Sigmoid colon (tissue), 7 donors: ENCODE results near the gene IFNGR1. TPM values are rescaled to one million over a fixed set of nuclear protein-coding genes. Genes with fewer than 3 reads are reported as not detected.
A peak's percentile ranks its signal among the peaks of the same experiment; 100 is the strongest.
"Not testable (repeated sequence)": the region's sequence is repeated elsewhere in the genome, so short reads cannot be mapped to it uniquely, and the experiment has no call there.

Experiments
- DNase-seq: peaks from one replicate; pipeline ENCODE4 v3.0.0-alpha.2; 2019
- H3K27ac ChIP-seq, 4 donors: fragments of 200-600 bp; sonication (generic); one replicate each; pipeline ENCODE4 v1.5.1; 2016 to 2019; ENCODE audit warnings: mild to moderate bottlenecking in 1 of 4
- H3K27me3 ChIP-seq, 3 donors: fragments of 200-600 bp; sonication (generic); one replicate each; pipeline ENCODE4 v1.5.1; 2019; ENCODE audit warnings: mild to moderate bottlenecking in 1 of 3
- H3K36me3 ChIP-seq, 4 donors: fragments of 200-600 bp; sonication (generic); one replicate each; pipeline ENCODE4 v1.5.1; 2016 to 2019
- H3K4me1 ChIP-seq, 4 donors: fragments of 200-600 bp; sonication (generic); one replicate each; pipeline ENCODE4 v1.5.1; 2017 to 2019
- H3K4me3 ChIP-seq, 4 donors: fragments of 200-600 bp; sonication (generic); one replicate each; pipeline ENCODE4 v1.5.1; 2017 to 2019; ENCODE audit warnings: mild to moderate bottlenecking in 2 of 4, moderate library complexity in 1 of 4
- H3K9me3 ChIP-seq, 4 donors: fragments of 200-600 bp in 3 of 4; sonication (generic) in 3 of 4; one replicate each; pipeline versions ENCODE4 v1.5.1 to v1.6.1; 2013 to 2019
- CTCF ChIP-seq, 4 experiments: fragments of 450-650 bp in 3 of 4; fragments of 200-600 bp in 1 of 4; IDR thresholded peaks; one replicate each; pipeline ENCODE4 v1.5.1; 2016 to 2019; ENCODE audit warnings: antibody characterized with exemption in 4 of 4, mild to moderate bottlenecking in 3 of 4, moderate library complexity in 2 of 4
- EP300 ChIP-seq, 4 donors: sonication (generic); formaldehyde crosslinking; IDR thresholded peaks; one replicate each; pipeline ENCODE4 v1.6.1; 2017; ENCODE audit warnings: antibody characterized with exemption in 4 of 4
- POLR2A ChIP-seq, 2 donors: fragments of 450-650 bp; IDR thresholded peaks; one replicate each; pipeline ENCODE4 v1.6.1; 2016; ENCODE audit warnings: antibody characterized with exemption in 2 of 2, mild to moderate bottlenecking in 2 of 2, moderate library complexity in 2 of 2
- POLR2AphosphoS5 ChIP-seq, 4 donors: sonication (generic); formaldehyde crosslinking; IDR thresholded peaks; one replicate each; pipeline ENCODE4 v1.6.1; 2017; ENCODE audit warnings: antibody characterized with exemption in 4 of 4
- WGBS, 2 donors: extraction: QIAGEN DNeasy Blood & Tissue Kit; methylation state at CpG; one replicate each; pipeline ENCODE4 v1.1.7; 2013; 5-methylcytosine and 5-hydroxymethylcytosine counted together
- intact Hi-C: fragments of 100-400 bp; cut with DNase I; formaldehyde crosslinking; loops from one replicate; pipeline ENCODE4 v1.15.1; 2023
- polyA plus RNA-seq, 3 donors: library from polyadenylated mRNA; stranded (reverse); fragments of 200-250 nt; gene quantifications; one replicate each; pipeline ENCODE4 v1.2.3, GENCODE V29; 2013
- total RNA-seq, 4 donors: library from RNA; depleted of rRNA; stranded (reverse); fragments of >200 nt; gene quantifications; one replicate each; pipeline ENCODE4 v1.1.0, GENCODE V29; 2016
- donor health status: healthy with polysubstance abuse.
- donor health status: Bipolar disorder and iron deficiency.
- donor health status: healthy.

IFNGR1 gene
- total and polyA plus RNA-seq, 7 donors: 32.4 to 116 (median 60.9) TPM

GRCh38 chr6:137216106-137216505, 3.1 kb downstream of the IFNGR1 start:
- Histone ChIP-seq H3K9me3 (no peaks in the 10 kb centered on the region), H3K27me3 (no peaks in the 10 kb centered on the region), H3K27ac (peak overlapping the region; percentile 1 to 97 (median 96)), H3K36me3 (no peaks in the 10 kb centered on the region), H3K4me3 (peak overlapping the region in 2 of 4 donors; percentile 80 to 94), H3K4me1 (peaks cover 0 to 78% (median 63%) of the 10 kb centered on the region in 4 donors)
- no peak for DNase-seq
- TF ChIP-seq CTCF (IDR thresholded peaks at IDR 0.05) (no peak), POLR2AphosphoS5 (IDR thresholded peaks at IDR 0.05) (no peak), EP300 (IDR thresholded peaks at IDR 0.05) (no peak), POLR2A (IDR thresholded peaks at IDR 0.05) (no peak)
- intact Hi-C loops: loop anchor here (10.0 kb wide), 1 partner anchor 659 kb away; no protein-coding TSS in a partner anchor

GRCh38 chr6:137215630-137216029, 3.6 kb downstream of the IFNGR1 start:
- intact Hi-C loops: loop anchor here (10.0 kb wide), 1 partner anchor 659 kb away; no protein-coding TSS in a partner anchor
- Histone ChIP-seq H3K4me3 (peak overlapping the region in 2 of 4 donors; percentile 80 to 94), H3K4me1 (peaks cover 0 to 83% (median 68%) of the 10 kb centered on the region in 4 donors)

DNA sequence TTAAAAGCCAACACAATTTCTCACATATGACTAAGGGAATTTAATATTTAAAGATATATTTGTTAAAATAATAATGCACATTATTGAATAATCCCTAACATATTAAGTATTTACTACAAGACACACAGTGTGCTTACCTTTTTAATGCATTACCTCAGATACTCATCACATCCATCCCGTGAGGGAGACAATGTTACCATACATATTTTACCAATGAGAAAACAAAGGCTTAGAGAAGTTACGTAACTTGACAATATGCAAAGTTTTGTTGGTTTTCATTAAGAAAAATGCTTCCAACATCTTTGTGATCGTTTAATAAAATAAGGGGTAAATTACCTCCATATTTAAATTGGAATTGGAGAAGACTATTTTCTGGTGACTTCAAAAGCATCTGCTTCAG, 4.3 kb downstream of the IFNGR1 start:
- WGBS, 2 donors: 91 to 92% methylated on average over 3 of the region's 3 CpGs
- Histone ChIP-seq H3K36me3 (no peaks in the 10 kb centered on the region), H3K27me3 (no peaks in the 10 kb centered on the region), H3K9me3 (no peaks in the 10 kb centered on the region), H3K27ac (no peak overlapping the region), H3K4me3 (no peak overlapping the region), H3K4me1 (peaks cover 0 to 88% (median 70%) of the 10 kb centered on the region in 4 donors)
- intact Hi-C loops: loop anchor here (10.0 kb wide), 1 partner anchor 660 kb away; no protein-coding TSS in a partner anchor
- no peak for DNase-seq
- no peak for TF ChIP-seq POLR2A (IDR thresholded peaks at IDR 0.05)
- no peak for TF ChIP-seq POLR2AphosphoS5 (IDR thresholded peaks at IDR 0.05)
- TF ChIP-seq CTCF (IDR thresholded peaks at IDR 0.05): no peak

More at GRCh38 chr6:137215630-137216029, 3.6 kb downstream of the IFNGR1 start:
- peak overlapping the region in 1 of 4 donors; percentile 97 for H3K27ac ChIP-seq
- H3K27me3 ChIP-seq, DNase-seq, H3K36me3 ChIP-seq, H3K9me3 ChIP-seq: not testable (repeated sequence)
- WGBS, 2 donors: 85 to 87% methylated on average over 3 of the region's 3 CpGs

DNA sequence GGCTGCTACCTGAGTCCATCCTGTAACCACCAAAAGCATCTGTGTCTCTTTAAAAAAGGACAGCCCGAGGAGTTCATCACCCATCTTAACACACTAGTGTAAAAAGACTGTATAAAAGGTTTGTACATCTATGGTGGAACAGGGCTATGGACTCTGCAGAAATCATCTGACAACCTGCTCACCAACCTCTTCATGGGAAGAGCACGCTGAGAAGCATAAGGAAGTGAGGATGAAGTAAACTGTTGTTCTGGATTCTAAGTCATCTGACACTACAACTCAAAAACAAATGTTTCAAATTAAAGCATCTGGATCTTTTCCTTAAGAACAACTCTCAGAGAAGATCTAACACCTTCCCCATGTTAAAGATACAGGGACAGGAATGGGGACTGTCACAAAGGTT, 5.4 kb downstream of the IFNGR1 start:
- Histone ChIP-seq H3K9me3 (no peaks in the 10 kb centered on the region), H3K36me3 (no peaks in the 10 kb centered on the region), H3K4me1 (peaks cover 0 to 85% (median 69%) of the 10 kb centered on the region in 4 donors), H3K27ac (peak overlapping the region in 2 of 4 donors; percentile 47 to 55), H3K27me3 (no peaks in the 10 kb centered on the region), H3K4me3 (no peak overlapping the region)
- 69 to 72% methylated on average over 2 of the region's 2 CpGs for whole genome bisulfite sequencing, 2 donors
- TF ChIP-seq POLR2AphosphoS5 (IDR thresholded peaks at IDR 0.05): no peak
- TF ChIP-seq CTCF (IDR thresholded peaks at IDR 0.05): no peak
- TF ChIP-seq EP300 (IDR thresholded peaks at IDR 0.05): no peak
- no peak for TF ChIP-seq POLR2A (IDR thresholded peaks at IDR 0.05)
- no peak for DNase-seq
- intact Hi-C loops: loop anchor here (10.0 kb wide), 1 partner anchor 661 kb away; no protein-coding TSS in a partner anchor

DNA sequence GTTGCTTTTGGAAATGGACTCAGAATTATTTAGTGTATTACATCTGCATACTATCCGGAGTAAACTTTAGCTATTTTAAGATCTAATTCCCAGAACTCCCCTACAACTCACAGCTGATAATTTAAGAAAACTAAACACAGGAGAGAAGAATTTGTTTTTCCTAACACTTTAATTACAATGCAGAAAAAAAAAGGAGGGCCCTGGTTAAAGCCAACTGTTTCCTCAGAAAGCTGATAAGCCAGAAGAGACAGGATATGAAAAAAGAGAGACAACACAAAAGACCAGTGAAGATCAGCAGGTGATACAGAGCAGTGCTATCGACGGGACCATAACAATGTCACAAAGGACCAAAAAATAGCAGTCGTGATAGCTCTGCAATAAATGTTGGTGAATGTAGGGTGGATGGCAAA, 5.8 kb downstream of the IFNGR1 start:
- DNase-seq: no peak
- TF ChIP-seq POLR2A (IDR thresholded peaks at IDR 0.05) (no peak), EP300 (IDR thresholded peaks at IDR 0.05) (no peak), CTCF (IDR thresholded peaks at IDR 0.05) (no peak), POLR2AphosphoS5 (IDR thresholded peaks at IDR 0.05) (no peak)
- Histone ChIP-seq H3K9me3 (no peaks in the 10 kb centered on the region), H3K36me3 (no peaks in the 10 kb centered on the region), H3K27me3 (no peaks in the 10 kb centered on the region), H3K4me1 (peaks cover 0 to 84% (median 69%) of the 10 kb centered on the region in 4 donors), H3K27ac (peak overlapping the region in 2 of 4 donors; percentile 47 to 55), H3K4me3 (no peak overlapping the region)
- WGBS, 2 donors: 57 to 69% methylated on average over 4 of the region's 4 CpGs
- intact Hi-C loops: loop anchor here (10.0 kb wide), 1 partner anchor 661 kb away; no protein-coding TSS in a partner anchor
